ENCODE measurements around the gene KRTDAP. TPM values are rescaled to one million over a fixed set of nuclear protein-coding genes. Genes with fewer than 3 reads are reported as not detected.
A peak's percentile ranks its signal among the peaks of the same experiment; 100 is the strongest.

KRTDAP gene
- total and polyA plus RNA-seq, 9 of the 15 experiments (the other 6 are each of a cell fraction or from before 2014, with no cell fraction given): not detected

DNA sequence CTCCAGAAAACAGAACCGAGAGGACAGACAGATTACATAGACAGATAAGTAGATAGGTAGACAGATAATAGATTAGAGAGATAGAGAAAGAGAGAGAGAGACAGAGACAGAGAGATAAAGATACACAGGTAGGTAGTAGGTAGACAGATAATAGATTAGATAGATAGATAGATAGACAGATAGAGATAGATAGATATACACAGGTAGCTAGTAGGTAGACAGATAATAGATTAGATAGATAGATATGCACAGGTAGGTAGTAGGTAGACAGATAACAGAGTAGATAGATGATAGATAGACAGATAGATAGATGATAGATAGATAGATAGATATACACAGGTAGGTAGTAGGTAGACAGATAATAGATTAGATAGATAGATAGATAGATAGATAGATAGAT lies 32.1 kb downstream of the KRTDAP start (continued):
- no peak for TF ChIP-seq MAFF (IDR thresholded peaks at IDR 0.05; ENCODE audit: low read length)
- no peak for TF ChIP-seq ETV6 (IDR thresholded peaks at IDR 0.05; ENCODE audit: borderline replicate concordance in 1 of 2, low read depth in 2 of 2, low read length in 1 of 2)
- no peak for TF ChIP-seq ETV6 (CRISPR knock-in tag; IDR thresholded peaks at IDR 0.05; ENCODE audit: borderline replicate concordance)
- 0 out of 2 replicates have a peak, but pooled peaks have one; percentile 31 for TF ChIP-seq BCOR (IDR thresholded peaks at IDR 0.05)
- no peak for TF ChIP-seq ERF (CRISPR knock-in tag; IDR thresholded peaks at IDR 0.05)
- TF ChIP-seq, protein P1, sequence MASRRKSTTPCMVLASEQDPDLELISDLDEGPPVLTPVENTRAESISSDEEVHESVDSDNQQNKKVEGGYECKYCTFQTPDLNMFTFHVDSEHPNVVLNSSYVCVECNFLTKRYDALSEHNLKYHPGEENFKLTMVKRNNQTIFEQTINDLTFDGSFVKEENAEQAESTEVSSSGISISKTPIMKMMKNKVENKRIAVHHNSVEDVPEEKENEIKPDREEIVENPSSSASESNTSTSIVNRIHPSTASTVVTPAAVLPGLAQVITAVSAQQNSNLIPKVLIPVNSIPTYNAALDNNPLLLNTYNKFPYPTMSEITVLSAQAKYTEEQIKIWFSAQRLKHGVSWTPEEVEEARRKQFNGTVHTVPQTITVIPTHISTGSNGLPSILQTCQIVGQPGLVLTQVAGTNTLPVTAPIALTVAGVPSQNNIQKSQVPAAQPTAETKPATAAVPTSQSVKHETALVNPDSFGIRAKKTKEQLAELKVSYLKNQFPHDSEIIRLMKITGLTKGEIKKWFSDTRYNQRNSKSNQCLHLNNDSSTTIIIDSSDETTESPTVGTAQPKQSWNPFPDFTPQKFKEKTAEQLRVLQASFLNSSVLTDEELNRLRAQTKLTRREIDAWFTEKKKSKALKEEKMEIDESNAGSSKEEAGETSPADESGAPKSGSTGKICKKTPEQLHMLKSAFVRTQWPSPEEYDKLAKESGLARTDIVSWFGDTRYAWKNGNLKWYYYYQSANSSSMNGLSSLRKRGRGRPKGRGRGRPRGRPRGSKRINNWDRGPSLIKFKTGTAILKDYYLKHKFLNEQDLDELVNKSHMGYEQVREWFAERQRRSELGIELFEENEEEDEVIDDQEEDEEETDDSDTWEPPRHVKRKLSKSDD (conservative IDR thresholded peaks at IDR 0.05; ENCODE audit: low read length): no peak
- TF ChIP-seq ZEB2 (IDR thresholded peaks at IDR 0.05): peak; percentile 83; the same call in 1 of the 2 replicates
- TF ChIP-seq HDAC1 (IDR thresholded peaks at IDR 0.05): peak in 1 of 2 experiments; percentile 35; a peak in 1 of 4 replicates
- TF ChIP-seq, protein P2, sequence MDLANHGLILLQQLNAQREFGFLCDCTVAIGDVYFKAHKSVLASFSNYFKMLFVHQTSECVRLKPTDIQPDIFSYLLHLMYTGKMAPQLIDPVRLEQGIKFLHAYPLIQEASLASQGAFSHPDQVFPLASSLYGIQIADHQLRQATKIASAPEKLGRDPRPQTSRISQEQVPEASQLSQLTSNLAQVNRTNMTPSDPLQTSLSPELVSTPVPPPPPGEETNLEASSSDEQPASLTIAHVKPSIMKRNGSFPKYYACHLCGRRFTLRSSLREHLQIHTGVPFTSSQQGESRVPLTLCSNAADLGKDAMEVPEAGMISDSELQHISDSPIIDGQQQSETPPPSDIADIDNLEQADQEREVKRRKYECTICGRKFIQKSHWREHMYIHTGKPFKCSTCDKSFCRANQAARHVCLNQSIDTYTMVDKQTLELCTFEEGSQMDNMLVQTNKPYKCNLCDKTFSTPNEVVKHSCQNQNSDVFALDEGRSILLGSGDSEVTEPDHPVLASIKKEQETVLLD (IDR thresholded peaks at IDR 0.05): peak; percentile 83
- no peak for TF ChIP-seq ZNF551 (CRISPR knock-in tag; IDR thresholded peaks at IDR 0.05)
- no peak for TF ChIP-seq ZNF584 (CRISPR knock-in tag; IDR thresholded peaks at IDR 0.05; ENCODE audit: low read depth)
- TF ChIP-seq ETS1 (conservative IDR thresholded peaks at IDR 0.05; ENCODE audit: control insufficient read depth, low read depth, low read length): no peak
- no peak for TF ChIP-seq NFXL1 (CRISPR knock-in tag; IDR thresholded peaks at IDR 0.05)
- no peak for TF ChIP-seq MIER1 (IDR thresholded peaks at IDR 0.05; ENCODE audit: low read depth)
- TF ChIP-seq, protein P3, sequence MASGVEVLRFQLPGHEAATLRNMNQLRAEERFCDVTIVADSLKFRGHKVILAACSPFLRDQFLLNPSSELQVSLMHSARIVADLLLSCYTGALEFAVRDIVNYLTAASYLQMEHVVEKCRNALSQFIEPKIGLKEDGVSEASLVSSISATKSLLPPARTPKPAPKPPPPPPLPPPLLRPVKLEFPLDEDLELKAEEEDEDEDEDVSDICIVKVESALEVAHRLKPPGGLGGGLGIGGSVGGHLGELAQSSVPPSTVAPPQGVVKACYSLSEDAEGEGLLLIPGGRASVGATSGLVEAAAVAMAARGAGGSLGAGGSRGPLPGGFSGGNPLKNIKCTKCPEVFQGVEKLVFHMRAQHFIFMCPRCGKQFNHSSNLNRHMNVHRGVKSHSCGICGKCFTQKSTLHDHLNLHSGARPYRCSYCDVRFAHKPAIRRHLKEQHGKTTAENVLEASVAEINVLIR (CRISPR knock-in tag; IDR thresholded peaks at IDR 0.05): no peak
- no peak for TF ChIP-seq ZNF280A (IDR thresholded peaks at IDR 0.05; ENCODE audit: low read depth, partially characterized antibody)
- peak; percentile 65; the same call in 1 of the 2 replicates for TF ChIP-seq MTA1 (IDR thresholded peaks at IDR 0.05; ENCODE audit: borderline replicate concordance)

Measured in K562 (cell line).